Activated CD8-positive, alpha-beta memory T cell treated with anti-CD3 and anti-CD28 coated beads, Interleukin-2, amount 50 U/mL, for 1 hour (primary cell): ENCODE data around the gene TPO.
"Not testable (repeated sequence)": the region's sequence is repeated elsewhere in the genome, so short reads cannot be mapped to it uniquely, and the experiment has no call there.

Experiments
- DNase-seq: peaks from one replicate; pipeline ENCODE4 v3.0.0-alpha.2; 2020; ENCODE audit errors: extremely low read depth

Gene TPO

GRCh38 chr2:1501991-1502390 lies 88.7 kb downstream of the TPO start:
- DNase-seq = no peak

- no peak for DNase-seq
Measured at GRCh38 chr2:1502891-1503304, 89.6 kb downstream of the TPO start.

- DNase-seq = no peak
Measured at GRCh38 chr2:1503471-1504310, 90.4 kb downstream of the TPO start.

- no peak for DNase-seq
Measured at GRCh38 chr2:1504311-1504750, 91.1 kb downstream of the TPO start.

- DNase-seq = no peak
Measured at GRCh38 chr2:1505031-1505441, 91.8 kb downstream of the TPO start.

- DNase-seq = no peak
Measured at GRCh38 chr2:1509271-1510065, 96.2 kb downstream of the TPO start.

- no peak for DNase-seq
Measured at GRCh38 chr2:1510176-1510575, 96.9 kb downstream of the TPO start.

- DNase-seq = no peak
Measured at GRCh38 chr2:1511455-1511854, 98.2 kb downstream of the TPO start.

GRCh38 chr2:1512321-1513289 lies 99.3 kb downstream of the TPO start:
- no peak for DNase-seq

GRCh38 chr2:1514391-1515072 lies 101.3 kb downstream of the TPO start:
- no peak for DNase-seq

GRCh38 chr2:1515073-1515430 lies 101.8 kb downstream of the TPO start:
- DNase-seq = no peak

GRCh38 chr2:1515986-1516797 lies 102.9 kb downstream of the TPO start:
- DNase-seq = no peak

- DNase-seq = no peak
Measured at GRCh38 chr2:1516798-1517060, 103.5 kb downstream of the TPO start.

GRCh38 chr2:1517291-1517690 lies 104.0 kb downstream of the TPO start:
- not testable (repeated sequence) for DNase-seq

- DNase-seq = no peak
Measured at GRCh38 chr2:1517786-1518185, 104.5 kb downstream of the TPO start.

- no peak for DNase-seq
Measured at GRCh38 chr2:1518331-1518803, 105.1 kb downstream of the TPO start.

- no peak for DNase-seq
Measured at GRCh38 chr2:1518867-1519530, 105.7 kb downstream of the TPO start.

- no peak for DNase-seq
Measured at GRCh38 chr2:1521191-1521877, 108.1 kb downstream of the TPO start.
